HG02798 (cell line): Measurements from ENCODE around the gene EEF1AKMT3.

Source experiments
- ATAC-seq: cut with Tn5 transposase; IDR thresholded peaks from one replicate; pipeline ENCODE4 v1.9.1; 2021; ENCODE audit warnings: mild to moderate bottlenecking; ENCODE audit not compliant: unreplicated experiment, poor library complexity

Gene EEF1AKMT3

GRCh38 chr12:57781244-57781643, 8.8 kb downstream of the EEF1AKMT3 start:
- ATAC-seq, result no peak

- no peak for ATAC-seq
These were observed 9.4 kb downstream of the EEF1AKMT3 start for GRCh38 chr12:57781801-57782200.

GRCh38 chr12:57782243-57782607, 9.8 kb downstream of the EEF1AKMT3 start:
- peak; percentile 2 for ATAC-seq

GRCh38 chr12:57782608-57783465, 10.4 kb downstream of the EEF1AKMT3 start, which contains the start of gene TSFM:
TSS of gene TSFM (plus strand) at chr12:57782787. CDS start at chr12:57782802, 15 bp downstream.
- ATAC-seq, result peak; percentile 88

- ATAC-seq, result no peak
These were observed 11.0 kb downstream of the EEF1AKMT3 start for GRCh38 chr12:57783466-57783801.

- no peak for ATAC-seq
These were observed 11.4 kb downstream of the EEF1AKMT3 start for GRCh38 chr12:57783861-57784260.

- no peak for ATAC-seq
These were observed 21.5 kb downstream of the EEF1AKMT3 start for GRCh38 chr12:57793920-57794319.

GRCh38 chr12:57795354-57795753, 22.9 kb downstream of the EEF1AKMT3 start:
- ATAC-seq, result no peak

GRCh38 chr12:57796996-57797395, 24.6 kb downstream of the EEF1AKMT3 start:
- no peak for ATAC-seq

- no peak for ATAC-seq
These were observed 25.5 kb downstream of the EEF1AKMT3 start for GRCh38 chr12:57797933-57798332.

- ATAC-seq, result no peak
These were observed 28.6 kb downstream of the EEF1AKMT3 start for GRCh38 chr12:57800965-57801364.

GRCh38 chr12:57802607-57803006, 30.2 kb downstream of the EEF1AKMT3 start:
- no peak for ATAC-seq

- no peak for ATAC-seq
These were observed 31.0 kb downstream of the EEF1AKMT3 start for GRCh38 chr12:57803319-57803893.

GRCh38 chr12:57806677-57807076, 34.3 kb downstream of the EEF1AKMT3 start:
- no peak for ATAC-seq

- no peak for ATAC-seq
These were observed 34.9 kb downstream of the EEF1AKMT3 start for GRCh38 chr12:57807285-57807684.

GRCh38 chr12:57808351-57808750, 35.9 kb downstream of the EEF1AKMT3 start:
- no peak for ATAC-seq

- no peak for ATAC-seq
These were observed 37.0 kb downstream of the EEF1AKMT3 start for GRCh38 chr12:57809425-57809824.

GRCh38 chr12:57810450-57810849, 38.0 kb downstream of the EEF1AKMT3 start:
- no peak for ATAC-seq

- ATAC-seq, result no peak
These were observed 38.8 kb downstream of the EEF1AKMT3 start for GRCh38 chr12:57811028-57811755.

GRCh38 chr12:57813111-57813970, 40.9 kb downstream of the EEF1AKMT3 start:
- no peak for ATAC-seq
